ENCODE data around the gene FEM1B.
A peak's percentile ranks its signal among the peaks of the same experiment; 100 is the strongest.

FEM1B gene

GRCh38 chr15:68259883-68260282, 17.7 kb upstream of the FEM1B start:
- DNase-seq = no peak

DNA sequence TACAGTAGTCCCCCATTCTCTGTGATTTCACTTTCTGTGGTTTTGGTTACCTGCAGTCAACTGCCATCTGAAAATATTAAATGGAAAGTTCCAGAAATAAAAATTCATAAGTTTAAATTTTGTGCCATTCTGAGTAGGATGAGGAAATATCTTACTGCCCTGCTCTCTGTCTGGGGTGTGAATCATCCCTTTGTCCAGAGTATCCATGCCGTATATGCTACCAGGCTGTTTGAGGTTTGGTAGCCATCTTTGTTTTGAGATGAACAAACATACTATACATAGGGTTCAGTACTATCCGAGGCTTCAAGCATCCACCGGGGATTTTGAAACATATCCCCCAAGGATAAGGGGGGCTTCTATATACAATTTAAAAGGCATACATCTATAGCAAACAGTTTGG, 16.3 kb upstream of the FEM1B start:
- no peak for DNase-seq

GRCh38 chr15:68261980-68262379, 15.6 kb upstream of the FEM1B start:
- no peak for DNase-seq

- DNase-seq = no peak
Measured at GRCh38 chr15:68262514-68263356, 14.8 kb upstream of the FEM1B start.

DNA sequence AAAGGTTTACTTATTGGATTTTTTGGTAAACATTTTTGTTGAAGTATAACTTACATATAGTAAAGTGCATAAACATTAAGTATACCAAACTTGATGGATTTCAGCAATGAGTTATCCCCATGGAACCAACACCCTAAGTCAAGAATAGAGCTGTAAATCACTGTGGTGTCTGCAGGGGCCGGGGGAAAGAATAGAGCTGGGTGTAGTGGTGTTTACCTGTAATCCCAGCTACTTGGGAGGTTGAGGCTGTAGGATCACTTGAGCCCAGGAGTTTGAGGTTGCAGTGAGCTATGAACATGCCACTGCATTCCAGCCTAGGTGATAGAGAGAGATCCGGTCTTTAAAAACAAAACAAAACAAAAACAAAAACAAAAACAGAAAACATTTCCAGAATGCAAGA, 13.3 kb upstream of the FEM1B start:
- DNase-seq = no peak

DNA sequence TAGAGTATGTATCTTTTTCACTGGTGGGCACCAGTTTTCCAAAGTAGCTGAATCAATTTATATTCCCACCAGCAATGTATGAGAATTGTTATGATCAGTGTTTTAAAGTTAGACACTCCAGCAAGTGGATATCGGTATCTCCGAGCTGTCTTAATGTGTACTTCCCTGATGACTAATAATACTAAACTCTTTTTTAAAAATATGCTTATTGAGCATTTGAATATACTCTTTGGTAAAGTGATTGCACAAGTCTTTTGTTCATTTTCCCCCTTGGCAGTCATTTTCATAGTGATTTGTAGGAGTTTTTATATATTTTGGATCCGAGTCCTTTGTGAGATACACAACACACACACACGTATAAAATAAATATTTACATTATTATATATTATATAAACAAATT, 12.5 kb upstream of the FEM1B start:
- DNase-seq = no peak

DNA sequence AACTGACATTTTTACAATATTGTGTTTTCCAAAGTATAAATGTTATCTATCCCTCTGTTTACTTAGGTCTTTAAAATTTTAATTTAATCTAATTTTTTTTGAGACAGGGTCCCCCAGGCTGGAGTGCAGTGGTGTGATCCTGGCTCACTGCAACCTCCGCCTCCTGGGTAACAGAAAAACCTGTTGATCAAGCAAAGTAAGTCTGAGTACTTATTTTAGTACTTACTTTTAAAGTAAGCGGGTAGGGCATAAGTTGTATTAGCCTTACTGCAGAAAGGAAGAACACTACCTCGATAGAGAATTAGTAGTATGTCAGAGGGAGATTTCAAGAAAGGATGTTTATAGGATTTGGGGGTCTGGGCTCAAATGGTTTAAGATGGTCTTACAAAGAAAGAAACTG, 11.9 kb upstream of the FEM1B start:
- DNase-seq = no peak

- DNase-seq = no peak
Measured at GRCh38 chr15:68268405-68268804, 9.1 kb upstream of the FEM1B start.

DNA sequence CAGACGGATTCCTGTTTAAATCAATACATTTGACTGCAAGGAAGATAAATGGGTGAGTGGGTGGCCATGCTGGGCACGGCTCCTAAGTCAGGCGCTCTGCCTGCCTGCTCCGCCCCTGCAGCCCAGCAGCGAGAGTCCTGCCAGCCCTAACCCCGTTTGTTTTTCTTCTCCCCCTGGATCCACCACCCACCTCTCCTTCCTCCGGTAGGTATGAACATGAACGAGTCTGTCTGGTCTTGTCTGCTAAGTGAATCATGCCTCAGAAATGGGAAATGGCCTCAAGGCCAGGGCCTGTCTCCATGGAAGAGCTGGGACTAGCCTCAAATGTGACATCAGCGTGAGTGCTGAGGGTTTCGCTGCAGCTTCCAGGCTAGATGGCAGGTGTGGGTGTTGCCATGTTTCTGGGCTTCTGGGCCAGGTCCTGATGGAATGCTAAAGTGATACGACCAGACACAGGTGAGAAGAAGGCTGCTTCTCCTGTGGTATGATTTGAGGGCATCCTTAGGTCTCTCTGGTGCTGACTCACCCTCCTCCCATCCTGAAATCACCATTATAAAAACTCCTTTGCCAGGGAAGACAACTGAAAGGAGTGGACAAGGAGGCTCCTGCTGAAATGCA, 5.6 kb upstream of the FEM1B start:
- DNase-seq = peak; percentile 92

GRCh38 chr15:68272721-68273271, 4.7 kb upstream of the FEM1B start:
- DNase-seq = peak; percentile 97

GRCh38 chr15:68274201-68274848, 3.2 kb upstream of the FEM1B start:
- no peak for DNase-seq

GRCh38 chr15:68275165-68275746, 2.3 kb upstream of the FEM1B start:
- no peak for DNase-seq

DNA sequence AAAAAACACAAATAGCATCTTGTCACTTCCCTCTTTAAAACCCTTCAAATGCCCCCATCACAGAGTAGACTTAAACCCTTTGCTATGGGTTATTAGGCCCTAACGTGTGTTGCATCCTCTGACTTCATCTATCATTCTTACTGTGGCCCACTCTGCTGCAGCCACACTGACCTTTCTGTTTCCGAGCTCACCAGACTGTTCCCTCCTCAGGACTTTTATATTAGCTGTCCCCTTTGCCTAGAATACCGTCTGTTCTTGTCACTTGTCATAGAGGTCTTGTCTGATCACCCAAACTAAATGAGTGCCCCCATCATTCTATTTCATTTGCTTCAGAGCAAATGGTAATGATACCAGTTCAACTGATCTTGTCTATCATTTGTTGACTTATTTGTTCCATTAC, 877 bp upstream of the FEM1B start:
- no peak for DNase-seq

DNA sequence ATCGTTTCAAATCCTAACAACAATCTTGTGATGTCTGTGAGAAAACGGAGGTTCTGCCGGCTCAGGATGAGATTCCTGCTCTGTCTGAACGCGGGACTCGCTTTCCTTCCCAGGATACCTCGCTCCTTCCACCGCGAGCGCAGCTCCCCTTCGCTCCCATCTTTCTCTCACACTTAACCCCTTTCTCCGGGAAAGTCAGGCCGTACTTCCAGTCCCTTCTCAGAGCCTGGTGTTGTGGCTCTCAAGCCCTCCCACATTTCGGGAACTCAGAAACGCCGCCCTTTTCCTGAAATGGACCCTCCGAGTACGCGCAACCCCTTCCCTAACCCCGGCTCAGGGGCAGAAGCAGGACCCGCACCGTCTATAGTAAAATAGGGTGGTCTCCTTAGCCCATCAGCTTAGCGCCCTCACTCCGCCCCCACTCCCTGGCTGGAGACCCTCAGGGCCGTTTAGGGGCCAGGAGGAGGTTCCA, 378 bp upstream of the FEM1B start:
- DNase-seq = peak; percentile 72

GRCh38 chr15:68278345-68278594, 725 bp downstream of the FEM1B start:
- no peak for DNase-seq

DNA sequence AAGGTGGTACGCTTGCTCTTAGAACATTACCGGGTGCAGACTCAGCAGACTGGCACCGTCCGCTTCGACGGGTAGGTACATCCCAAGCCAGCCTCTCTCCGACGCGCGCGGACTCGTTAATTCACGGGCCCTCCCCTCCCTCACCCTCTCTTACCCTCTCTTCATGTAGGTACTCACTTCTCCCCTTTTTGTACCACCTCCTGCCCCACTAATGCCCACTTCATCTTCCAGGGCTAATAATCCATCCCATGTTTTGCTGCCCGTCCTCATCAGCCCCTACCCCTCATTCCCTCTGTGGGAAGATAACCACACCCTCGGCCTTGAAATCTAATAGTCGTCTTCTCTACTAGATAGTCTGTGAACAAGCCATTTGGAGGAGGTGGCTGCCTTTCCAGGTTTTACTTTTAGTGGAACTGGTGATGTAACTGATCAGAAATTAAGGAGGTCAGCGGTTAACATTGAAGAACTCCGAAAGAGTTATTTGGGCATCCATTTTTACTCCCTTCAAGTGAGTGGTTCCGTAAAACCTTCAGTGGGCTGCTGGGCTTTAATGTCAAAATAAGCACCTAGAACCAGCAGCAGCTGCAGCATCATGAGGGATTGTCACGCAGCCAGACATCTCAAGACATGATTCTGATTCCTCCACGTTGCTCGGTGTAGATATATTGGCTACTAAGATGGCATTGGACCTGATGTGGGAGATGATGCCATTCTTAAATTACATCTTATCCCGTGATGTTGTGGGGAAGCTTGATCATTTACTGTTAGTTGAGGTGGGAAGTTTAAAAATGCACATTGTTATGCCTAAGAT, 1.3 kb downstream of the FEM1B start:
- DNase-seq = peak; percentile 61

- DNase-seq = no peak
Measured at GRCh38 chr15:68279779-68280753, 2.5 kb downstream of the FEM1B start.

- no peak for DNase-seq
Measured at GRCh38 chr15:68281008-68281407, 3.5 kb downstream of the FEM1B start.

DNA sequence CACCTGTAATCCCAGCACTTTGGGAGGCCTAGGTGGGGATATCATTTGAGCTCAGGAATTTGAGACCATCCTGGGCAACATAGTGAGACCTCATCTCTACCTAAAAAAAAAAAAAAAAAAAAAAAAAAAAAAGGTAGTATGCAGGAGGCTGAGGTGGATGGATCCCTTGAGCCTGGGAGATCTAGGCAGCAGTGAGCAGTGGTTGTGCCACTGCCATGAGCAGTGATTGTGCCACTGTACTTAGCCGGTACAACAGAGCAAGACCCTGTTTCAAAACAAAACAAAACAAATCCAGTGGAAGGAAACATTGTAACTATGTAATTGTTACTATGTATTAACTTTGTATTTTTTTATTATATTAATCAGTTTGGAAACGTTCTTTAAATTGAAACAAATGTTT, 5.9 kb downstream of the FEM1B start:
- no peak for DNase-seq

- DNase-seq = no peak
Measured at GRCh38 chr15:68284616-68285258, 7.2 kb downstream of the FEM1B start.
